Stimulated activated CD8-positive, alpha-beta memory T cell treated with anti-CD3 and anti-CD28 coated beads, Interleukin-4, amount 100 ng/mL, for 1 hour (primary cell): ENCODE results near the gene UBAC2.

Experiments
- DNase-seq, 2 donors: peaks; one replicate each; pipeline ENCODE4 v3.0.0-alpha.2; 2020; ENCODE audit warnings: low read depth in 2 of 2, low spot score in 1 of 2

UBAC2 gene

DNA sequence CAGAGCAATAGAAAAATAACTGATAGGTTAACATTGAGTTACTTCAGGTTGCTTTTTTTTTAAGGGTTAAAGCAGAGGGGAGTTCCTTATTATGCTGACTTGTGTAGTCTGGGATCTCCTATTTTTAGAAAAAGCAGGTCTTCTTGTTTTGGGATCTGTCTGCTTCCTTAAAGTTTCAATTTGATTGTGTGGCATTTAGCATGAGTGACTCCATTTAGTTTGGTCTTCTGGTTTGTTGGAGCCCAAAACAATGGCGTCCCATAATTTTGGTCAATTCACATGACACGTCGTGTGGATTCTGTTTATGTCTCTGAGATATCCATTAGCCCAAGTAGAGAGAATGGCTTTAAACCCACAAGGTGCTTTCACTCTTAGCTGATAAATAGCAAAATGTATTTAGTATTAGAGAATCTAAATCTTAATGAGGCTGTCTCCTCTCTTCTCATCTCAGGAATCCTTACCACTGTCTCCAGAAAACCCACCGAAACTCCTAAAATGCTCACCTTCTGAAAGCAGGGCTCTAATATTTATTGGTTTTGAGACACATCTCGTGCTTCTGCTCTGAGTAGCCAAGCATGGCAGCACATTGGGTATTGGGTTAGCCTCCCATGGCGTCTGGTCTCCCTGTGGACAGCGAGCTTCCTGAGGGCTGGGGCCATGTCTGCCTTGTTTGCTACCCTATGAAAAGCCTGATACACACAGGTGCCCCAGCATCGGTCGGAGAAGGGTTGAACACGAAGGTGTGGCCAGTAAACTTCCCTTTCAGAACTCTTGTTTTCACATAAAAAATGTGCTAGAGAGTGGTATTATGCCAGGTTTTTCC, 173.7 kb downstream of the UBAC2 start:
- DNase-seq, result no peak

DNA sequence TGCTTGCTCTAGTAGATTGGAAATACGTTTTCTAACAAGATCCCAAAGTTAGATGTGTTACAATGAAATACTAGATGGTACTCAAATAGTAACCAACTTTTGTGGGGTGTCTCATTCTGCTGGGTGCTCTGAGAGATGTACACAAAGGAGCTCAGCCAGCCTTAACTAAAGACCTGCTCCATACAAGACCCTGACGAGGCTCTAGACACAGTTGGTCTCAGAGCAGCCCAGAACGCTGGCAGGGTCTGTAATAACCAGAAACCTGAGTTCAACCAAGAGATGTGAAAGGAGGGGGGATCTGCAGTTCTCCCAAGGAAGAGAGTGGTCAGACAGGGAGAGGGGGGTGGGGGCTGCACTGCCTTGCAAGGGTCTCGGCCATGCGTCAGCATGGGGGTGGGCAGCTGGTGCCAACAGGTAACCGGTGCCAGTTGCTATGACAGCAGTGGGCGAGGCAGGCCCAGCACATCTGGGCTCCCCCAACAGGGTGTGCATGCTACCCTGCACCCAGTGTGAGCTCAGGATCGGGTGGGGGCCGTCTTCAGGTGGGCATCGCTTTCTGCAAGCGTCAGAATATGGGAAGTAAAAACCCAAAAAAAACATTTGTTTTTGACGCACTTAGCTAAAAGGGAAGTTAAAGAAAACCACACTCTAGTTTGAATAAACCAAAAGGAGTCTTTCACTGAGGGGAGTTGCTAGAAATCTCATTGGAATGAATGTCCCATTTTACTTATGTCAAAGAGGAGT, 174.5 kb downstream of the UBAC2 start:
- DNase-seq, result no peak

- DNase-seq, result no peak
Observed at GRCh38 chr13:99375738-99376080, 175.1 kb downstream of the UBAC2 start.

GRCh38 chr13:99376132-99376531, 175.5 kb downstream of the UBAC2 start:
- no peak for DNase-seq

- DNase-seq, result no peak
Observed at GRCh38 chr13:99376924-99377323, 176.3 kb downstream of the UBAC2 start.

GRCh38 chr13:99377641-99378040, 177.0 kb downstream of the UBAC2 start:
- DNase-seq, result no peak

DNA sequence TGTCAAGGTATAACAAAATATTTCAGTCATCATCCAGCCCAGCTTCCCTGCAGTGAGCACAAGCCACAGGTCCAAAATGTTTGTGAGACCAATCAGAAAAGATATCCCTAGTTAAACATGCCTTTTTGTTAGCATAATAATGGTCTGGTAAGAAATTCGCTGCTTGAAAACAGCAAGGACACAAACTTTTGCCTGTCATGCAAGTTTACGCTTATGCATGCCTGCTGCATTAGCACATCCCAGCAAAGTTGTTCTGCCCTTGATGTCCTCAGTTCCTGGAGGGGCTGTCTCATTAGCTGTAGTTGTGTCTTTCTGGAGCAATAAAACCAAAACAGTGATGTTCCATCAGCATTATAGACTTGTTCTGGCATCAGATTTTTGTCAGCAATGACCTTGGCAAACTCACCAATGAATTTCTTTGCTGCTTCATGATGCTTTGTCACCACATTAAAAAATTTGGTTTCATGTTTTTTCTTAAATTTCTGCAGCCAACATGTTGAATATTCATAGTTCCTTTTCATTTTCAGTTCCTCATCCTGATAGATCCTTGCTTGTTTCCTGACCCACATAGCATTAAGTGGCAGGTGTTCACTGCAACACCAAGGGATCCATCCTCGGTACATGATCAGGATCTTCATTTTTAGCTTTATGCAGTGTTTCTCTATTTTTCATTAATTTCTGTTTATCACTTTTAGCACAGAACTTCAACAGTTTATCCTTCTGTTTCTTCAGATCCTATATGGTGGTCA, 178.5 kb downstream of the UBAC2 start:
- DNase-seq, result no peak

DNA sequence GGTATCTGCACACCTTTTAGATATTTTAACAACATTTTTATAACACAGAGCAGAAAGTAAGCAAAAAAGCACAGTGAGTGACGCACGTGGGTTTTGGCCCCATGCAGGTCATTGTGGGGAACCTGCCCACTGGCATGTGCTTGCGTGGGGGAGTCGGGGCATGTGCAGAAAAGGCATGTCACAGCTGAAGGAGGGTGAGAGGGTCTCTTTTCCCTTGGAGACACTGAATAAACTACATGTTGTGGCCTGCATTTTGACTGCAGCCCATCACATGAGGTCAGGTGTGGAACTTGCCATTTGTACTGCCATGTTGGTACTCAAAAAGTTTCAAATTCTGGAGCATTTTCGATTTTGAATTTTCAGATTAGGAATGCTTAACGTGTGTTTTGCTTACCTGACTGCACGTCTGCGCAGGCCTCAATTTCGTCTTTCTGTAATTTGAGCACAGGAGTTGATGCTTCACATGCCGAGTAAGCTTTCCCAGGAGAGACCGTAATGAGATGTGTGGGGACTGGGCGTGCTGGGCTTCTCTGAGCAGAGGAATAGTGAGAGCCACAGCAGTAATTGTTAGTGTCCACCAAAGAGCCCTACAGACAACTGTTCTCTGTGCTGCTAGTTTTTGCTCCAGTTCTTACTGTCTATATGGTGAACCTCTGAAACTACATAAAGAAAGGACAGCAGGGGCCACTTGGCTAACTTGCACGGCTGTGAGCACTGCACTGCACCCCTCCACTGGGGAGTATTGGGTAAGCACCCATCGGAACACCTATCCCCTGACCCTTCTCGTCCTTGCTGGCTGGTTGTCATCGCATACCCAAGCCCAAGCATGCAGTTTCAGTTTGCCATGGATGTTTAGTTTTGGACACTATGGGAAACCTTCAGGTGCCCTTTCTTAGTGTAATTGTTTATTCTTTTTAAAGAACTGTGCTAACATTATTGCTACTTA, 179.5 kb downstream of the UBAC2 start:
- DNase-seq, result no peak

DNA sequence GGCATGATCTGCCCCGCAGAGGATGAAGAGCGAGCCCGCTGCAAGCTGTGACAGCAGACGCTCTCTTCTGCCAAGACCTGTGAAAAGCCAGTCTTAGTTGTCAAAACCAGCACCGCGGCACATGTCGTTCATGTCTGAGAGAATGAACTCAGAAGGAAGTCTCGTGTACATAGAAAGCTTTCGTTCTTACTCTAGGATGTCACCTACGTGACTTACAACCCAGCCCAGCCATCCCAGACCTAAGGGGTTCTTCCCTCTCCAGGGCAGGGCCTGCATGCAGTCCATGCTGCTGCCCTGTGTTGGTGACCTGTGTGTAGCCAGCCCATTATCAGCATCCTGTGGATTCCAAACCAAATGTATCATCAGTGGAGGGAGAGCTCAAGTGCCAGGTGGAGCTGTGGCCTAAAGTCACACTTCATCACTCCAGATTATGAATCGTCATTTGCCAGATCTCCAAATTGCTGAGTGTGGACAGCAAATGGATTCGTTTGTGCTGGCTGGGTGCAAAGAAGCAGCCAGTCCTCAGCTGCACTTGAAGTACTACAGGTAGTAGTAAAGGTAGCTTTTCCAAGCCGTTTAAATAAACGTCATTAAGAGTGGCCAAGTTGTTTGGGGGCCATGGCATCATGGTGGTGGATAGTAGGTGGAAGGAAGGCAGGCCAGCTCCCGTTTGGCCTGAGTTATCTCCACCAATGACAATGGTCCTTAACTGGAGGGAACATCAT, 180.4 kb downstream of the UBAC2 start:
- no peak for DNase-seq

GRCh38 chr13:99381766-99382165, 181.1 kb downstream of the UBAC2 start:
- DNase-seq, result no peak

- DNase-seq, result no peak
Observed at GRCh38 chr13:99382428-99383133, 181.9 kb downstream of the UBAC2 start.

DNA sequence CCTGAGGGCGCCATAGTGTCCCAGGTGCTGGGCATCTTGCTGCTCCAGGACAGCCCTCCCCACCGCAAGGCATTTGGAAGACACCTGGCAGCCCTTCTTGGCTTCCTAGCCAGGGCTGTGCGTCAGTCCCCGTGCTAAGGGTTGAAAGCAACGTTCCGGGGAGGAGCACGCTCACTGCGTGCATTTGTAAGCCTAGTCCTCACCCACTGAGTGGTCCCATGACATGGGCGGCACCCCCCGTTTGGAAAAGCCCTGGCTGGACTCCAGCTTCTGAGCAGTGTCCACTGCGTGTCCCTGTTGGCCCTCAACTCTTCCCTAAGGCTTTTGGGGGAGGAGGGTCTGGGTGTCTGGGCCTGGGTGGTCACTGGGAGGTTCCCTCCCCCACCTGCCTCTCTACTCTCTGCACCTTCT, 182.9 kb downstream of the UBAC2 start:
- DNase-seq, result no peak

GRCh38 chr13:99383946-99384345, 183.3 kb downstream of the UBAC2 start:
- DNase-seq, result no peak

GRCh38 chr13:99384468-99384867, 183.8 kb downstream of the UBAC2 start:
- DNase-seq, result no peak

GRCh38 chr13:99385161-99385560, 184.5 kb downstream of the UBAC2 start:
- no peak for DNase-seq

DNA sequence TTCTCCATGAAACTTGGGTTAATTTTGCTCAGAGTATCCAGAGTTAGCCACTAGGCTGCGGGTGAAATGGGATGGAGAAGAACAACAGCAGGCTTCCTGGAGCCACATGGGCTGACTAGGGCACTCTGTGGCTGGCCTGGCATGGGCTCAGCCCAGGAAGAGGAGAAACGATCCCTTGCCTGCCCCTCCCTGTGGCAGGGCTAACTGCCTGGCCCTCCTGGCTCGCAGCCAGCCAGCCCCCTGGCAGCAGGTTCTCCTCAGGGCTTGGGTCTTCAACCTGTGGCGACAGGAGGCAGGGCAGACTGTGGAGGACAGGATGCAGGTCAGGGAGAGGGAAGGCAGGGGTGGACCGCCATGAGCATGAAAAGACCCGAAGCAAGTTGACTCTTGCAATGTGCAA, 185.3 kb downstream of the UBAC2 start:
- DNase-seq, result no peak

DNA sequence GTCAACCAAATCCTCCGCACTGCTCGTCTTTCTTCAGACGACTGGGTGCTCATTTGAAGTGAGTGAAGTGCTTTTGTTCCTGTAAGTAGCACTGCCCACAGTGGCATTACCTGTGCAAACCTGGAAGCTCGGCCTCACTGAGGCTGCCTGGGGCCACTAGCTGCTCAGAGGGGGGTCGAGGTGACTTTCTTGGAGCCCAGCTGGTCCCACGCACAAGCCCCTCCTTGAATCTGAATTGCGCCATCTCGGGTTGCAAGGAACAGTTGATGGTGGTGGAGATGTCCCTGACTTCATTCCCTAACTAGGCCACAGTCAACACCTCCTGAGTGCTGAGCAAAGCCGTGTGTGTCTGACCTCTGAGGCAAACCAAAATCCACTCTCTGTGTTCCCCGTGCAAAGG, 185.8 kb downstream of the UBAC2 start:
- no peak for DNase-seq

GRCh38 chr13:99386911-99387788, 186.5 kb downstream of the UBAC2 start:
- peak; percentile 74 to 78 for DNase-seq
